GM21360 (cell line): ENCODE results near the gene DRC3.
"Not testable (repeated sequence)": the region's sequence is repeated elsewhere in the genome, so short reads cannot be mapped to it uniquely, and the experiment has no call there.

Experiments used
- ATAC-seq: cut with Tn5 transposase; IDR thresholded peaks from one replicate; pipeline ENCODE4 v1.9.1; 2021; ENCODE audit warnings: mild to moderate bottlenecking, moderate library complexity; ENCODE audit not compliant: unreplicated experiment

DRC3 gene

DNA sequence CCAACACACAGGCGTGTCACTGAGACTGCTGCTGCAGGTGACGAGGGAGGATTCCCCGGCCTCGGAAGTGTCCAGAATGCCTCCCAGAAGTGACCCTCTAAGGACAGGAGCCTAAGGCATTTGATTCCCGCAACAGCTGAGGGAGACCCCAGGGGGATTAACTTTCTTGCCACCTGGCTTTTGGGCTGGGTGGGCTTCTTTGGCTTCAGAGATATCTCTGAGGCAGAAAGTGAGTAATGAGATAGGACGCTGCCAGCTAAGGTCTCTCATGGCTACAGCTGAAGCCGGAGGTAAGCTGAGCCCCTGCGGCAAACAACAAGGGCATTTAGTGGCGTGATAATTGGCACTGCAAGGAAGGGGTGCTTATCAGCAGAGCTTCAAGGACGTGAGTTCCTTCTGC lies 17.0 kb downstream of the DRC3 start:
- no peak for ATAC-seq

DNA sequence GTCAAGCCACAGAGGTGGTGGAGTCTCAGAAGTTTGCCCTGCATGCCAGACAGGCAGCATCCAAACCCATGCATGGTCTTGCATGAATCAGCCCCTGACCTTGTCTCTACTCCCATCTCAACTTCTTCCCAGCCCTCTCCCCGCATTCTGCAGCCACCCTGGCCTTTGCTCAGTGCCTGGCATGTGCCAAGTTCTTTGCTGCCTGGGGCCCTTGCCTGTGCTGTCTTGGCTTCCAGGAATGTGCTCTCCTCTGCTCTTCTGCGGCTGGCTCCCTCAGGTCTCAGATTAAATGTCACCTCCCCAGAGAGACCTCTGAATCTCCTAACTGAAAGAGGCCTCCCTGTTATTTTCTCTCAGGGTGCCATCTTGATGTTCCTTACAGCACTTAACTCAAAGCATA lies 17.6 kb downstream of the DRC3 start:
- ATAC-seq, result no peak

DNA sequence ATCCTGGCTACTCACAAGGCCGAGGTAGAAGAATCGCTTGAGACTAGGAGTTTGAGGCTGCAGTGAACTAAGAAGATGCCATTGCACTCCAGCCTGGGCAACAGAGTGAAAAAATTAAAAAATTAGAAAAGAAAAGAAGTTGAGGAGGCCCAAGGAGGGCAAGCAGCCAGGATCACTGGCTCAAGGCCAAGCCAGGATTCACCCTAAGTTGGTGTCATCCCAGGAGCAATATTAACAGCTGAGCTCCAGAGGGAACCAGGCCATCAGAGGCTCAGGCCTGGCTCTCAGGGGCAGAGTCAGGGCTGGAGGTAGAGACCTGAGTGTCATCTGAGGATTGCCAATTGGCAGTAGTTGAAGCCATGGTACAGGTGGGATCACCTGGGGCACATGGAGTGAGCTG lies 20.7 kb downstream of the DRC3 start:
- ATAC-seq, result no peak

DNA sequence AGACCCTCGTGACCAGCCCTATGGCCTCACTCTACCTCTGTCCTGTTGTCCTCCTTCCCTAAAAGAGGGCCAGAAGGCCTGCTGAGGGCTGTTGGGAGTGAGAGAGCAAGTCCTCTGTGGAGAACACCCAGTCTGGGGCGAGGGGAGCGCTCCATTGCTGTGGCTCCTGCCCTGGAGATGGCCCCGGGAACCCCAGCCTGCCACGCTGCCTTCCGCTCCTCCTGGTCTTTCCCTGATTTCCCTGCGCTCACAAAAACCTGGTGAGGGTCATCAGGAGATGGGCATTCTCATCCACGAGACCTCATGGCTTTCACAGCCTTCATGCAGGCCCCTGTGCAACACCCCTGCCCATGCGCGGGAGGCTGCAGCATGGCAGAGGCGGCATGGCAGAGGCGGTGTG lies 21.2 kb downstream of the DRC3 start:
- no peak for ATAC-seq

DNA sequence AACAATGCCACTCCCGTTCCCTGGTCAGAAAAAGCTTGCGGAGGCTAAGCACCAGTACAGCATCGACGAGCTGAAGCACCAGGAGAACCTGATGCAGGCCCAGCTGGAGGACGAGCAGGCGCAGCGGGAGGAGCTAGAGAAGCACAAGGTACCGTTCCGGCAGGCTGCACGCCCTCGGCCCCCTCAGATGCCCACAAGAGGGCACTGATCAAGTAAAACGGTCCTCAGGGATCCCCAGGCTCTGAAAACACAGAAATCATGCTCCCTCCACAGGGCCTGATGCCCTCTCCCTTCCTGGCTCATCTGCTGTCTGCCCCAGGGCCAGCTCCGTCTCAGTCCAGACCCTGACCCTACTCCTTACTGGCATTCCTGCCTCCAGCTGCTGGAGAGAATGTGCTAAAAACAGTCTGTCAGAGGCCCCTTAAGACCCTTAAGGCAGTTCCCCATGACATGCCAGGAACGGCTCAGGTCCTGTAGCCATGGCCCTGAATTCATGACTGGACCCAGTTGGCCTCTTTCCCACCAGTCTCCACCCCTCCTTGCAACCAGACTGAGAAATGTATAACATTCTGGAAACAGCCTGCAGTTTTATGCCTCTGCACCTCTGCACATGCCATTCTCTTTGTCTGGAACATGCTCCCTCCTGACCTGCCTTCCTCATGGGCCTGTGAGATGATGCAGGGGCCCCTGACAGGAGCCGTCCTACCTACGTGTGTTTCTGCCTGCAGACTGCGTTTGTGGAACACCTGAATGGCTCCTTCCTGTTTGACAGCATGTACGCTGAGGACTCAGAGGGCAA lies 21.8 kb downstream of the DRC3 start:
- ATAC-seq, result no peak

DNA sequence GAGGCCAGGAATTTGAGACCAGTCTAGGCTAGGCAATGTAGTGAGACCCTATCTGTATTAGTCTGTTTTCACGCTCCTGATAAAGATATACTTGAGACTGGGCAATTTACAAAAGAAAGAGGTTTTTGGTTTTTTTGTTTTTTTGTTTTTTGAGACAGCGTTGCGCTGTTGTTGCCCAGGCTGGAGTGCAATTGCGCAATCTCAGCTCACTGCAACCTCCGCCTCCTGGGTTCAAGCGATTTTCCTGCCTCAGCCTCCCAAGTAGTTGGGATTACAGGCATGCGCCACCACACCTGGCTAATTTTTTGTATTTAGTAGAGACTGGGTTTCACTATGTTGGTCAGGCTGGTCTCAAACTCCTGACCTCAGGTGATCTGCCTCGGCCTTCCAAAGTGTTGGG lies 23.2 kb downstream of the DRC3 start:
- ATAC-seq, result not testable (repeated sequence)

DNA sequence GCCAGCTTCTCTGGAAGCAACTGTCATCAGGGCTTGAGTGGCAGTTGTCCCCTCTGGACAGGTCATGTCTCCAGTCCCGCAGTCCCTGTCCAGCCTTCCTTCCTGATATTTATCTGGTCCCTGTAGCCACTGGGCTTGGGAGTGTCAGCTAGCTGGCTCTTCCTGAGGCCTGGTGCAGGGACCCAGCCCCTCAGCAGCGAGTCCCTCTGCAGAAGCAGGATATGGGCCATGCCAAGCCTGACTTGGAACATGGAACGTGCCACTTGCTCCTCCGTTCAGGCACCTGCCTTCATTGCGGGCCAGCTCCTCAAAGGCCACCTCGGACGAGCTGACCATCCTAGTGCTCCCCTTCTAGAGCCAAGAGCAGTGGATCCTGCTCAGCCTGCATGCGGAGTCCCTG lies 26.3 kb downstream of the DRC3 start:
- ATAC-seq, result no peak

DNA sequence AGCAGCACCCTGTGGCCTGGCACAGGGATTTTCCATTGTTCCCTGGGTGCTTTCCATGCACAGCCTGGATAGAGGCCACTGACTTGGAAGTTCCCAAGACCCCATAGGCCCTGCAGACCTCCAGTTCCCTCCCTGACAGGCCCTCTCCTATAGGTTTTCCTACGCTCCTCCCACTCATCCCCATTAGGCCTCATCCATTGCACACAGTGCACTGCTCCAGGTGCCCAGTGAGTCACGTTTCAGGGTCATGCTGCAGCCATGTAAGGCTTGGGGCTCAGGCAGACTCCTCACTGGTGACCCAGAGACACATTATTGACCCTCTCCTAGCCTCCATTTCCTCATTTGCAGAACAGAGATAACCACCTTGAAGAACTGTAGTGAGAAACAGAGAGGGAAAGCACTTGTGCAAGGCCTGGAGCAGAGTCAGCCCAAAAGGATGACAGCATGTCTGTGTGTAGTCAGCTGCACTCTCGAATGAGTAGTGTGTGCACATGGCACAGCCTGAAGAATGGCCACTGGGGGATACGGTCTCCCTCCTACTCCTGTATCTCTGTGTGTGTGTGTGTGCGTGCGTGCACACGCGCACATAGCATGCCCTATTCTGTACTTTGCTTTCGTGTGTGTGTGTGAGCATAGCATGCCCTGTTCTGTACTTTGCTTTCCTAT lies 26.8 kb downstream of the DRC3 start:
- no peak for ATAC-seq

DNA sequence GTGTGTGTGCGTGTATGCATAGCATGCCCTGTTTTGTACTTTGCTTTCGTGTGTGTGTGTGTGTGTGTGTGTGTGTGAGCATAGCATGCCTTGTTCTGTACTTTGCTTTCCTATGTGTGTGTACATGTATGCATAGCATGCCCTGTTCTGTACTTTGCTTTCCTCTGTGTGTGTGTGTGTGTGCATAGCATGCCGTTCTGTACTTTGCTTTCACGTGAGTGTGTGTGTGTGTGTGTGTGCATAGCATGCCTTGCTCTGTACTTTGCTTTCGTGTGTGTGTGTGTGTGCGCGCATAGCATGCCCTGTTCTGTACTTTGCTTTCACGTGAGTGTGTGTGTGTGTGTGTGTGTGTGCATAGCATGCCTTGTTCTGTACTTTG lies 27.4 kb downstream of the DRC3 start:
- ATAC-seq, result no peak

DNA sequence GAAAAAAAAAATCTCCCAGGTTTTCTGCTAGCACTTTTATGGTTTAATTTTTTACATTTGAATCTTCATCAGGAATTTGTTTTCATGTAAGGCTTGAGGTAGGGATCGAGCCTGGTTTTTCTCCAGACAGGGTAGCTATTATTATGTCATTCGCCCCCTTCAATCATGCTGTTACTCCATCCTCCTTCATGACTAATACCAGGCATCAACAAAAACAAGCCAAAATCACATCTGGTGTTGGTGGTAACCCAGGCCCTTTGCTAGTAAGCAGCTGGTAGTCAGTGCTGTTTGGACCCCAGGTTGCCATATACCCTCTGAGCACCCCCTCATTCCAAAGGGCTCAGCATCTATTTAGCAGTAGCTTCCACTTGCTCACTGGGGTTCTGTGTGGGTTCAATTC lies 29.5 kb downstream of the DRC3 start:
- no peak for ATAC-seq

DNA sequence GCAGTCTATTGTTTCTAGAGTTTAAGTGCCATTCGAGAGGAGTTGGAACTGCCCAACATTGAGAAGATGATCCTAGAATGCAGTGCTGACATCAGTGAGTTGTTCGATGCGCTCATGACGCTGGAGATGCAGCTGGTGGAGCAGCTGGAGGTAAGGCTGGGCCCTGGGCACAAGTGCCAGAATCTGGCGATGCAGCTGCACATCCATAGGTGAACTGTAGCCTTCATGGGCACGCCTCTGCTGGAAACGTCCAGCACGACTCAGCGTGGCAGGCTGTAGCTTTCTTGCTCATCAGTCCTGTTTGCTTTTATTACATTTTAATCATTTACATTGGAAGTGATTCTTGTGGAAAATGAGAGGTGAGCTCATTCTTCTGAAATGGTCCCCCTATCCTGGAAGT lies 31.7 kb downstream of the DRC3 start:
- no peak for ATAC-seq

DNA sequence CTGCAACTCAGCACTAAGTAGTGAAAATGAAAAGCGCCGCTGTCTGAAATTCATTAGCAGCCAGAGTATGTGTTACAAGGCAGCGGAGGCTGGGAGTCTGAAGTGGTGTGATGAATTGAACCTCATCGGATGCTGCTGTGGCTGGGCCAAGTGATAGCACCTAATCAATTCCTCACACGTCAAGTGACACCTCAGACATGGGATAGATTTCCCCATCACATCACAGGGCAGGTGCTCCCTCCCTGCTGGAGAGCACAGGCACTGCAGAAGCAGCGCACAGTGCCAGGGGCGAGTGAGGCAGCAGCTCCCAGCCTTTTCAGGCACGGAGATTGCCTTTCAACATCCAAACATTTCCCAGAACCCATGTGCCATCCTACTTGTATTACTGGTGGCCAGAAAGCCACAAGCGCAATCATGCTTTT lies 32.2 kb downstream of the DRC3 start:
- no peak for ATAC-seq

DNA sequence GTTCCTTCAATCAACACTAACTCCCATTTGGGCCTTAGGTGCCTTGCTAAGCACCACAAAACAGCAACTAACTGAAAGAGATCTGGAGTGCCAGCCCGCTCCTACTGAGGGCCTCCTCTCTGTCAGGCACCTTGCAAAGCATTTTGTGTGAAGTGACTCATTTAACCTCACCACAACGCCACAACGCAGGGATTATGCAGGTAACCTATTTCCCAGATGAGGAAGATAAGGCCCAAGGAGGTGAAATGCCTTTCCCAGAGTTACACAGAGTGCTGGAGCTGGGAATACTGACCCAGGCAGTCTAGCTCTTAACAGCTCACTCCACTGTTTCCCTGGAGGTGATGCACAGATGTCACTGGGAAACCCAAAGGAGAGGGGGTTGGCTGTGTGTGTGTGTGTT lies 32.8 kb downstream of the DRC3 start:
- no peak for ATAC-seq

DNA sequence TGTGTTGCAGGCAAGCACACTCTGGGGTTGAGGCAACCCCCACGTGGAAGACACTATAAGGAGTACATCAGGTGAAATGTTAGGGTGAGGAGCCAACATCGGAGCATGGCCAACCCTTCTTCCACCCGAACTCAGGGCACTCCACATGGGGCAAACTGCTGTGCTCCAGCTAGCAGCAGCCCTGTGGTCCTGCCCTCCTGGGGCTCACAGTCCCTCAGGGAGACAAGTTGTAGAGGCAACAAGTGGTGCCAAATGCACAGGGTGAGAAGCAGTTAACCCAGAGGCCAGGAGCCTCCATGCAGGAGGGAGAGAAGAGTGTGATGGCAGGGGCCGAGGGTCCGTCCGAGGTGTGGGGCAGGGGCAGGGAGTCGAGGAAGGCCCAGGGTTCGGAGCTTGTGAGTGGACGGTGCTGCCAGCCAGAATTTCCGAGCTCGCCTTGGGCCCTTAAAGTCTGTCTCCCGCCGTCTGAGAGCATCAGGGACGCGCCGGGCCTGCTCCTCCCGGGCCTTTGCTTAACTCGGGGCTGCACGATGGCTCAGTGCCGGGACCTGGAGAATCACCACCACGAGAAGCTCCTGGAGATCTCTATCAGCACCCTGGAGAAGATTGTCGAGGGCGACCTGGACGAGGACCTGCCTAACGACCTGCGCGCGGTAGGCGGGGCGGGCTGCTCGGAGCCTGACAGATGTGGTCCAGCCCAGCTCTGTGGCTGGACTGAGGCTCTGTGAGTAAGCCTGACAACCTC lies 34.0 kb downstream of the DRC3 start:
- ATAC-seq, result no peak

DNA sequence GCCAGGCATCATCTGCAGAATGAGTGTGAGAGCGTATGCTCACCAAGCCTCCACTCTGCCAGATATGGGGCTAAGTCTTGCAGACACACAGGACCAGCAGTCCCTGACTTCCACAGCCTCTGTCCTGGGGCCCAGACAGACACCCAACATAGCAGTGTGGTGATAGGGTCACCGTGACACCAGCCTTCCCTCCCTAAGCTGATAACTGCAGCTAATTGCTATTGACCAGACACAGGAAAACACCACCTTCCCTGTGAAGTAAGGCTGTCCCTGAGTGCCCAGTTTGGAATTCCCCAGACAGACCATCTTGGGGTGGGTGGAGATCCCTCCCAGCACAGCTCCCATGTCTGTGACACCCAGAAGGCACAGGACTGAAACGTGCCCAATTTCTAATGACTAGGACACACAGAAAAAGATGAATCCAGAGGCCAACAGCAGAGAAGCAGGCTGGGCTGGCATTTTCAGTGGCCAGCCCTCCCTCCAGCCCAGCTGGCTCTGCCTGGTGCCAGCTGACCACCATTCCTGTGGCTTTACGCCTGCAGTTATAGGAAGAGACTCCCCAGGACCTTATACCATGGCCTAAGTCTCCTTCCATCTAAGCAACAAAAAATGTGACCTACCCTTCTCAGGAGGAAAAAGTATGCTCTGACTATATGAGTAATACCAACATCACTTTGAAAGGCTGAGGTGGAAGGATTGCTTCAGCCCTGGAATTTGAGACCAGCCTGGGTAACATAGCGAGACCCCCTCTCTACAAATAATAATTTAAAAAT lies 36.0 kb downstream of the DRC3 start:
- no peak for ATAC-seq

DNA sequence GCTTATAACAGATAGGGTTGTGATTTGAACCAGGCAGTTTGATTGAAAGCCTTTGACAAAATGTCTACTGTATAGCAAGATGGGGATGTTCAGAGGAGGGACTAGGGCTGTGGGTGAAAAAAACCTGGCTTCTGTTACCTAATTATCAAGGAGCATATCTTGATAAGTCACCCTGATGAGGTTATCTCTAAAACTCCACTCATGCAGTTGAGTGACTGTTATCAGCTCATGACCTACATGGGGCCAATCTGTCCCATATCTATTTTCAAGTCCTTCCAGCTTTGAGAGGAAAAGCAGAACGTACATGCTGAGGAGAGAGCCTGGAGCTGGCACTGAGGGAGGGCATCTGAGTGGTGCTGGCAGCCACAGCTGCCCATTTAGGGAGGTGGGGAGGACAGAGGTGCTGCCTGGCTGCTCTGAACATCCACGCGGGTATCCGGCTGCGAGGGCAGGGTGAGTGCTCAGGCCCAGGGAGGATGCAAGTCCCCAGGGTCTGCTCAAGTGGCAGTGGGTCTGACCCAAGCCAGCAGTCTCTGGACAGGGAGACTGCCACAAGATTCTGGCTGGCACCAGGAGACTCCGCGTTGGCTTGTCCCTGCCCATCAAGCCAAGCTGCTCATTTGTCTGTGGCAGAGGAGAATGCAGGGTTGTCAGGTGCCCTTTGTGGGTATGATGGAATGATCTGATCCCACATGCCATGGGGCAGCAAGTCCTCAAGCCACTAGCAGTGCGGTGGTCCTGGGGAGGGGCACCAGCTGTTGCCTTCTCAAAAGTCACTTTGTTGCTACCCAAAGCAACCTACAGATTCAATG lies 37.2 kb downstream of the DRC3 start:
- ATAC-seq, result no peak

DNA sequence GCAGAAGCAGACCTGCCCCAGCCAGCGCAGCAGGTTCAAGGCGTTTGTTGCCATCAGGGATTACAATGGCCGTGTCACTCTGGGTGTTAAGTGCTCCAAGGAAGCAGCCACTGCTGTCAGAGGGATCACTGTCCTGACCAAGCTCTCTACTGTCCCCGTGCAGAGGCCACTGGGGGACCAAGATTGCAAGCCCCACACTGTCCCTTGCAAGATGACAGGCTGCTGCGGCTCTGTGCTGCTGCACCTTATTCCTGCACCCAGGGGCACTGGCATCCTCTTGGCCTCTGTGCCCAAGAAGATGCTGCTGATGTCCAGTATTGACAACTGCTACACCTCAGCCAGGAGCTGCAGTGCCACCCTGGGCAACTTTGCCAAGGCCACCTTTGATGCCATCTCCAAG lies 38.6 kb downstream of the DRC3 start:
- ATAC-seq, result no peak

DNA sequence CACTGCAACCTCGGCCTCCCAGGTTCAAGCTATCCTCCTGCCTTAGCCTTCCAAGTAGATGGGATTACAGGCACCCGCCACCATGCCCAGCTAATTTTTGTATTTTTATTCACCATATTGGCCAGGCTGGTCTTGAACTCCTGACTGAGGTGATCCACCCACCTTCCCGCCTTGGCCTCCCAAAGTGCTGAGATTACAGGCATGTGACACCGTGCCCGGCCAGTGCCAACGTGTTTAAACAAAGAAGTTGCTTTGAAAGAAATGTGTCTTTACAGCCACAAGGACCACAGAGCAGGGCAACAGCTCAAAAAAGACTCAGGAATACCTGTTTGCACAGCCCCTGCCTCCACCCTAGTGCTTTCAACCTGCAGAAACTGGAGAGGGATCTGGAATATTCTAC lies 41.3 kb downstream of the DRC3 start:
- ATAC-seq, result no peak

DNA sequence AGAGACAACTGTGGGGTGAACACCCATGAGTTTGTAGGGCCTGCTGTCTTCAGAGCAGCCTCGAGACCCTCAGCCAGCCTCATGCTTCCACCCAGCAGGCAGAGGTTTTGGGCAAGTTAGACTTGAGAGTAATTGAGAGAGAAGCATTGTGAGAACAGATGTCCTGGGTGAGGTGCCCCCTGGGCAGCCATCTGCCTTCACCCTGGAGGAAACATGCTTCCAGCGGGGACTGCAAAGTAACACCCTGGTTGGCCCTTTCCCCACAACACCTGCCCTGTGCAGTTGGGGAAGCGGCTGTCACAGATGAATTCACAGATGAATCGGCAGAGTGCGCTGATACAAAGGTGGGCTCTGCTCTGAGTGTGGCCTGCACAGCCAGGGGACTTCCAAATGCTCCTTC lies 42.9 kb downstream of the DRC3 start:
- ATAC-seq, result no peak

DNA sequence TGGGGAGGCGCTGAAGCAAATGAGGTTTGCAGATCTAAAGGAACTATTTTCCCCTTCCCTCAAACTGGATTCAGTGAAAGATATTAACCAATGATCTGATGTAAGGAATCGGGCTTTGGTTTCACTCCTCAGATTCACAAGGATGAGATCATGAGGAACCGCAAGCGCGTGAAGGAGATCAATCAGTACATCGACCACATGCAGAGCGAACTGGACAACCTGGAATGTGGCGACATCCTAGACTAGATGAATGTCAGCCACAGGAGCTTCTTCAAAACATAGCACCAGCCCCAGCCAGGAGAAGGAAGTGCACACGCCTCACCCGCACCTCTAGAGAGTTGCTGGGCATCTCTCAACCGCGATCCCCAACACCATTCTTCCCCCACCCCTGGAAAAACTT lies 43.8 kb downstream of the DRC3 start:
- no peak for ATAC-seq
